ENCODE data around the gene SPON1.
"Not testable (repeated sequence)": the region's sequence is repeated elsewhere in the genome, so short reads cannot be mapped to it uniquely, and the experiment has no call there.

SPON1 gene

GRCh38 chr11:14136561-14136960, 174.0 kb downstream of the SPON1 start:
- DNase-seq = no peak

GRCh38 chr11:14137284-14137683, 174.8 kb downstream of the SPON1 start:
- no peak for DNase-seq

GRCh38 chr11:14140991-14141390, 178.5 kb downstream of the SPON1 start:
- DNase-seq = no peak

GRCh38 chr11:14141676-14142075, 179.2 kb downstream of the SPON1 start:
- no peak for DNase-seq

GRCh38 chr11:14144934-14145333, 182.4 kb downstream of the SPON1 start:
- no peak for DNase-seq

- no peak for DNase-seq
These were observed 186.2 kb downstream of the SPON1 start for GRCh38 chr11:14148653-14149273.

GRCh38 chr11:14149683-14150082, 187.2 kb downstream of the SPON1 start:
- DNase-seq = no peak

- DNase-seq = no peak
These were observed 188.4 kb downstream of the SPON1 start for GRCh38 chr11:14150878-14151277.

- not testable (repeated sequence) for DNase-seq
These were observed 191.6 kb downstream of the SPON1 start for GRCh38 chr11:14154103-14154502.

GRCh38 chr11:14158393-14158792, 195.9 kb downstream of the SPON1 start:
- DNase-seq = no peak

- no peak for DNase-seq
These were observed 201.1 kb downstream of the SPON1 start for GRCh38 chr11:14163576-14163975.

- DNase-seq = not testable (repeated sequence)
These were observed 211.2 kb downstream of the SPON1 start for GRCh38 chr11:14173679-14174078.

GRCh38 chr11:14179116-14179820, 216.7 kb downstream of the SPON1 start:
- DNase-seq = no peak

- DNase-seq = no peak
These were observed 218.6 kb downstream of the SPON1 start for GRCh38 chr11:14181121-14181520.

- no peak for DNase-seq
These were observed 220.4 kb downstream of the SPON1 start for GRCh38 chr11:14182833-14183364.

GRCh38 chr11:14184028-14184940, 221.8 kb downstream of the SPON1 start:
- DNase-seq = no peak

- DNase-seq = no peak
These were observed 222.9 kb downstream of the SPON1 start for GRCh38 chr11:14185461-14185860.

GRCh38 chr11:14186046-14186775, 223.7 kb downstream of the SPON1 start:
- DNase-seq = no peak

GRCh38 chr11:14189874-14190273, 227.4 kb downstream of the SPON1 start:
- no peak for DNase-seq

GRCh38 chr11:14190992-14191778, 228.7 kb downstream of the SPON1 start:
- no peak for DNase-seq

- DNase-seq = no peak
These were observed 231.1 kb downstream of the SPON1 start for GRCh38 chr11:14193644-14194043.
